Endothelial cell of umbilical vein (primary cell): Measurements from ENCODE around the gene MTG2. TPM values are rescaled to one million over a fixed set of nuclear protein-coding genes. Genes with fewer than 3 reads are reported as not detected.

ENCODE experiments used
- BruUV-seq: library from RNA; stranded (reverse); fragments of 400-500 nt; replicated peaks from 2 replicates; lab custom pipeline; 2021; lab: Mats Ljungman, UMichigan
- CTCF ChIA-PET: fragments of 300-600, 350-600 bp; sonication (Branson Sonifier 250); formaldehyde crosslinking; loops from one replicate; lab custom pipeline; 2021; ENCODE audit warnings: antibody characterized with exemption, inconsistent platforms; lab: Charles Lee
- POLR2A ChIA-PET: fragments of 300-600, 350-600 bp; sonication (Branson Sonifier 250); formaldehyde crosslinking; loops from one replicate; lab custom pipeline; 2021; ENCODE audit warnings: antibody characterized with exemption, inconsistent platforms; lab: Charles Lee
- DNase-seq: peaks from one replicate; pipeline ENCODE4 v3.0.0-alpha.2; 2011; ENCODE audit warnings: low read depth, low spot score
- FAIRE-seq: peaks from 2 replicates; lab custom pipeline; 2011; peaks lifted over from hg19 to GRCh38; lab: Jason Lieb, UNC
- H2AFZ ChIP-seq: 2 replicates; pipeline ENCODE4 v1.6.0; 2012; ENCODE audit warnings: low read depth, low read length, control low read depth, inconsistent platforms
- H3K27ac ChIP-seq: 2 replicates; pipeline ENCODE4 v1.5.1; 2011; ENCODE audit warnings: low read depth, mild to moderate bottlenecking, control low read depth, low read length, moderate library complexity; ENCODE audit not compliant: insufficient read depth
- H3K27me3 ChIP-seq, 2 experiments: 2 replicates each; pipeline versions ENCODE4 v1.6.0 to v1.6.1; 2011; ENCODE audit warnings: low read length in 2 of 2, mixed read lengths in 1 of 2; ENCODE audit not compliant: control insufficient read depth in 2 of 2, insufficient read depth in 2 of 2
- H3K36me3 ChIP-seq, 2 experiments: 2 replicates in 1 of 2; 3 replicates in 1 of 2; pipeline ENCODE4 v1.5.1; 2011; ENCODE audit warnings: low read length in 2 of 2, mild to moderate bottlenecking in 1 of 2, moderate library complexity in 1 of 2; ENCODE audit not compliant: control insufficient read depth in 2 of 2, insufficient read depth in 2 of 2; ENCODE audit errors: extremely low read depth in 1 of 2
- H3K4me1 ChIP-seq: 3 replicates; pipeline ENCODE4 v1.5.1; 2011; ENCODE audit warnings: mild to moderate bottlenecking, low read length; ENCODE audit not compliant: control insufficient read depth, insufficient read depth; ENCODE audit errors: extremely low read depth
- H3K4me2 ChIP-seq: 2 replicates; pipeline ENCODE4 v1.6.1; 2011; ENCODE audit warnings: low read length, control low read depth, mixed read lengths; ENCODE audit not compliant: insufficient read depth
- H3K4me3 ChIP-seq, 3 experiments: fragments of 200-600 bp in 1 of 3; sonication (generic), shearing (Covaris generic) in 1 of 3; replicated peaks in 1 of 3; 2 replicates each; pipeline ENCODE4 v1.5.1; 2011 to 2016; ENCODE audit warnings: control low read depth in 3 of 3, low read length in 3 of 3, mild to moderate bottlenecking in 2 of 3, inconsistent platforms in 1 of 3, low read depth in 1 of 3, moderate library complexity in 1 of 3; ENCODE audit not compliant: insufficient read depth in 1 of 3
- H3K79me2 ChIP-seq: 2 replicates; pipeline ENCODE4 v1.6.0; 2012; ENCODE audit warnings: low read length, inconsistent platforms; ENCODE audit not compliant: control insufficient read depth, insufficient read depth
- H3K9ac ChIP-seq: replicated peaks from 2 replicates; pipeline ENCODE3; 2011; ENCODE audit warnings: low read length, control low read depth; ENCODE audit not compliant: insufficient read depth; ENCODE audit errors: extremely low read depth
- H3K9me1 ChIP-seq: replicated peaks from 3 replicates; pipeline ENCODE4 v1.6.0; 2011; ENCODE audit warnings: mild to moderate bottlenecking, low read length; ENCODE audit not compliant: control insufficient read depth, insufficient read depth; ENCODE audit errors: extremely low read depth
- H3K9me3 ChIP-seq: replicated peaks from 2 replicates; pipeline ENCODE4 v1.5.1; 2012; ENCODE audit warnings: low read length, inconsistent platforms; ENCODE audit not compliant: control insufficient read depth, insufficient read depth
- H4K20me1 ChIP-seq: replicated peaks from 2 replicates; pipeline ENCODE3; 2011; ENCODE audit warnings: mild to moderate bottlenecking, low read length; ENCODE audit not compliant: control insufficient read depth, insufficient read depth; ENCODE audit errors: extremely low read depth
- EZH2 ChIP-seq: IDR thresholded peaks from 2 replicates; pipeline ENCODE4 v1.6.1; 2012; ENCODE audit warnings: borderline replicate concordance, low read depth, mild to moderate bottlenecking, moderate library complexity, low read length, inconsistent platforms; ENCODE audit not compliant: severe bottlenecking
- FOS ChIP-seq: IDR thresholded peaks from 2 replicates; pipeline ENCODE4 v1.6.1; 2011; ENCODE audit warnings: mild to moderate bottlenecking, low read length, moderate library complexity, borderline replicate concordance; ENCODE audit not compliant: insufficient read depth
- GATA2 ChIP-seq: IDR thresholded peaks from 2 replicates; pipeline ENCODE4 v1.7.0; 2011; ENCODE audit warnings: low read depth, mild to moderate bottlenecking, moderate library complexity, mixed read lengths, low read length; ENCODE audit not compliant: insufficient read length, insufficient read depth
- JUN ChIP-seq: IDR thresholded peaks from 2 replicates; pipeline ENCODE4 v1.6.1; 2011; ENCODE audit warnings: borderline replicate concordance, low read depth; ENCODE audit not compliant: insufficient read length, insufficient read depth
- MYC ChIP-seq: IDR thresholded peaks from one replicate; pipeline ENCODE4 v1.6.1; 2011; ENCODE audit warnings: mild to moderate bottlenecking, low read depth, low read length
- POLR2A ChIP-seq: IDR thresholded peaks from 2 replicates; pipeline ENCODE4 v1.6.1; 2012; ENCODE audit warnings: low read depth, mild to moderate bottlenecking, control low read depth, low read length
- POLR2AphosphoS5 ChIP-seq: IDR thresholded peaks from 2 replicates; pipeline ENCODE4 v1.6.1; 2012; ENCODE audit warnings: low read depth, mild to moderate bottlenecking, control low read depth, low read length, moderate library complexity; ENCODE audit not compliant: insufficient read depth
- dilution Hi-C: fragments of 300-500 bp; cut with MboI; formaldehyde crosslinking; loops from one replicate; pipeline ENCODE4 v1.15.0; 2019; ENCODE audit warnings: low sequenced_read_pairs; ENCODE audit not compliant: extremely low pct_ligation_motif_present
- intact Hi-C: fragments of 100-400 bp; cut with micrococcal nuclease; formaldehyde crosslinking; loops from one replicate; pipeline ENCODE4 v1.10.0; 2022
- polyA plus RNA-seq, 4 experiments: library from polyadenylated mRNA; depleted of rRNA in 3 of 4; stranded (reverse) in 3 of 4; unstranded in 1 of 4; fragments of >200 nt; gene quantifications; 2 replicates each; pipeline versions ENCODE4 v1.2.1 to v1.2.3, GENCODE V29; 2011 to 2012; ENCODE audit warnings: missing spikeins in 1 of 4
- total RNA-seq: library from RNA; stranded (reverse); gene quantifications from 2 replicates; pipeline ENCODE4 v1.2.3, GENCODE V29; 2021
- TF ChIP-seq, protein P1 (sequence below), 2 donors: IDR thresholded peaks; 1 replicate in 1 of 2; 2 replicates in 1 of 2; pipeline ENCODE4 v1.5.1; 2011; ENCODE audit warnings: low read length in 2 of 2, mild to moderate bottlenecking in 2 of 2, moderate library complexity in 2 of 2, control low read depth in 1 of 2, inconsistent platforms in 1 of 2, low read depth in 1 of 2; ENCODE audit not compliant: insufficient read depth in 1 of 2; ENCODE audit errors: extremely low read depth in 1 of 2
- TF ChIP-seq, protein P2 (sequence below): IDR thresholded peaks from 2 replicates; pipeline ENCODE4 v1.6.1; 2011; ENCODE audit not compliant: insufficient read depth, insufficient read length

Gene MTG2
- total and polyA plus RNA-seq, 2 donors (not counting 3 experiments of a cell fraction or from before 2014, with no cell fraction given): 19.9 to 31.6 TPM

DNA sequence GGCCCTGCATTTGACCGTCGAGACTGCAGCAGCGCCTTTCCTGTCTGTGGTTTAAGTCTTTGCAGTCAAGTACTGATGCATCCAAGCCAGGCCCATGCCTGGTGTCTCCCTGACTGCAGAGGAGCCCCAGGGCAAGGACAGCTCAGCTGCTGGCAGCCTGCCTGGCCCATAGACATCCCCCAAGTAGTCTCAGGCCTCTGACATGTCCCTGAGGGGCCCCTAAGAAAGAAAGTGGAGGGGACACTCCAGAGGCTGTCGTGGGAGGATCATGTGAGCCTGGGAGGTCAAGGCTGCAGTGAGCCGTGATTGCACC lies 19.2 kb downstream of the MTG2 start:
- H3K4me1 ChIP-seq: peaks cover 9% of the 10 kb centered on the region
- peaks cover 0 to 27% of the 10 kb centered on the region in 2 experiments for H3K36me3 ChIP-seq
- no peak overlapping the region for H2AFZ ChIP-seq
- TF ChIP-seq GATA2 (no peak), JUN (no peak), EZH2 (no peak), POLR2A (no peak), POLR2AphosphoS5 (no peak), FOS (no peak), MYC (no peak)
- TF ChIP-seq, protein P1, sequence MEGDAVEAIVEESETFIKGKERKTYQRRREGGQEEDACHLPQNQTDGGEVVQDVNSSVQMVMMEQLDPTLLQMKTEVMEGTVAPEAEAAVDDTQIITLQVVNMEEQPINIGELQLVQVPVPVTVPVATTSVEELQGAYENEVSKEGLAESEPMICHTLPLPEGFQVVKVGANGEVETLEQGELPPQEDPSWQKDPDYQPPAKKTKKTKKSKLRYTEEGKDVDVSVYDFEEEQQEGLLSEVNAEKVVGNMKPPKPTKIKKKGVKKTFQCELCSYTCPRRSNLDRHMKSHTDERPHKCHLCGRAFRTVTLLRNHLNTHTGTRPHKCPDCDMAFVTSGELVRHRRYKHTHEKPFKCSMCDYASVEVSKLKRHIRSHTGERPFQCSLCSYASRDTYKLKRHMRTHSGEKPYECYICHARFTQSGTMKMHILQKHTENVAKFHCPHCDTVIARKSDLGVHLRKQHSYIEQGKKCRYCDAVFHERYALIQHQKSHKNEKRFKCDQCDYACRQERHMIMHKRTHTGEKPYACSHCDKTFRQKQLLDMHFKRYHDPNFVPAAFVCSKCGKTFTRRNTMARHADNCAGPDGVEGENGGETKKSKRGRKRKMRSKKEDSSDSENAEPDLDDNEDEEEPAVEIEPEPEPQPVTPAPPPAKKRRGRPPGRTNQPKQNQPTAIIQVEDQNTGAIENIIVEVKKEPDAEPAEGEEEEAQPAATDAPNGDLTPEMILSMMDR (IDR thresholded peaks at IDR 0.05; ENCODE audit: extremely low read depth in 1 of 2, insufficient read depth in 1 of 2, low read depth in 1 of 2, low read length in 2 of 2): no peak
- TF ChIP-seq, protein P2, sequence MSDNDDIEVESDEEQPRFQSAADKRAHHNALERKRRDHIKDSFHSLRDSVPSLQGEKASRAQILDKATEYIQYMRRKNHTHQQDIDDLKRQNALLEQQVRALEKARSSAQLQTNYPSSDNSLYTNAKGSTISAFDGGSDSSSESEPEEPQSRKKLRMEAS: no peak
- no peaks in the 10 kb centered on the region for H3K79me2 ChIP-seq
- no peak overlapping the region for H3K27ac ChIP-seq
- no peak overlapping the region for H3K9ac ChIP-seq
- intact Hi-C loops: loop anchor here (5.0 kb wide), 1 partner anchor 85 kb away; no protein-coding TSS in a partner anchor
- BruUV-seq: no TSS peak
- FAIRE-seq (no peak), DNase-seq (no peak)
- POLR2A ChIA-PET: no interaction called here
- dilution Hi-C loops: no loop called here
- H3K27me3 ChIP-seq: no peaks in the 10 kb centered on the region
- H3K9me1 ChIP-seq: no peaks in the 10 kb centered on the region
- no peak overlapping the region for H3K4me3 ChIP-seq
- no peak overlapping the region for H3K4me2 ChIP-seq
- no peaks in the 10 kb centered on the region for H3K9me3 ChIP-seq
- H4K20me1 ChIP-seq: no peaks in the 10 kb centered on the region
- CTCF ChIA-PET: no interaction called here
